ENCODE measurements around the gene CADM2. TPM values are rescaled to one million over a fixed set of nuclear protein-coding genes. Genes with fewer than 3 reads are reported as not detected.

Gene CADM2
- total RNA-seq, 1 donor from 2014 or later, result 4.4 TPM

- peaks cover 5% of the 10 kb centered on the region for H3K36me3 Mint-ChIP-seq (ENCODE audit: insufficient read depth)
- H3K9me3 Mint-ChIP-seq (ENCODE audit: low read depth), result peaks cover 14% of the 10 kb centered on the region
- TF ChIP-seq CTCF (IDR thresholded peaks at IDR 0.05; ENCODE audit: unreplicated experiment), result no peak
- DNase-seq (ENCODE audit: low spot score, unreplicated experiment), result no peak
- no peak overlapping the region for H3K4me3 Mint-ChIP-seq (ENCODE audit: low read depth)
- no peaks in the 10 kb centered on the region for H3K27me3 Mint-ChIP-seq
- peaks cover 19% of the 10 kb centered on the region for H3K4me1 Mint-ChIP-seq (ENCODE audit: low read depth)
- peak overlapping the region; percentile 68 for H3K27ac Mint-ChIP-seq
Observed at GRCh38 chr3:85796140-85796539, 837.4 kb downstream of the CADM2 start.

GRCh38 chr3:85800676-85801075, 841.9 kb downstream of the CADM2 start:
- H3K4me1 Mint-ChIP-seq (ENCODE audit: low read depth), result peaks cover 16% of the 10 kb centered on the region
- no peak overlapping the region for H3K4me3 Mint-ChIP-seq (ENCODE audit: low read depth)
- peaks cover 14% of the 10 kb centered on the region for H3K9me3 Mint-ChIP-seq (ENCODE audit: low read depth)
- TF ChIP-seq CTCF (IDR thresholded peaks at IDR 0.05; ENCODE audit: unreplicated experiment), result no peak
- H3K27me3 Mint-ChIP-seq, result no peaks in the 10 kb centered on the region
- peaks cover 5% of the 10 kb centered on the region for H3K36me3 Mint-ChIP-seq (ENCODE audit: insufficient read depth)
- no peak for DNase-seq (ENCODE audit: low spot score, unreplicated experiment)
- no peak overlapping the region for H3K27ac Mint-ChIP-seq

GRCh38 chr3:85801955-85802354, 843.2 kb downstream of the CADM2 start:
- no peak for DNase-seq (ENCODE audit: low spot score, unreplicated experiment)
- peaks cover 5% of the 10 kb centered on the region for H3K36me3 Mint-ChIP-seq (ENCODE audit: insufficient read depth)

GRCh38 chr3:85808755-85809154, 850.0 kb downstream of the CADM2 start:
- Mint-ChIP-seq H3K36me3 (ENCODE audit: insufficient read depth) (no peaks in the 10 kb centered on the region), H3K4me1 (ENCODE audit: low read depth) (peaks cover 7% of the 10 kb centered on the region), H3K27ac (no peak overlapping the region), H3K27me3 (no peaks in the 10 kb centered on the region), H3K9me3 (ENCODE audit: low read depth) (peaks cover 3% of the 10 kb centered on the region), H3K4me3 (ENCODE audit: low read depth) (no peak overlapping the region)
- no peak for TF ChIP-seq CTCF (IDR thresholded peaks at IDR 0.05; ENCODE audit: unreplicated experiment)
- no peak for DNase-seq (ENCODE audit: low spot score, unreplicated experiment)

More at GRCh38 chr3:85801955-85802354, 843.2 kb downstream of the CADM2 start:
- peaks cover 13% of the 10 kb centered on the region for H3K4me1 Mint-ChIP-seq (ENCODE audit: low read depth)
- no peaks in the 10 kb centered on the region for H3K27me3 Mint-ChIP-seq
- peaks cover 14% of the 10 kb centered on the region for H3K9me3 Mint-ChIP-seq (ENCODE audit: low read depth)
- no peak overlapping the region for H3K27ac Mint-ChIP-seq
- TF ChIP-seq CTCF (IDR thresholded peaks at IDR 0.05; ENCODE audit: unreplicated experiment), result peak; percentile 70
- H3K4me3 Mint-ChIP-seq (ENCODE audit: low read depth), result no peak overlapping the region

GRCh38 chr3:85821130-85821756, 862.5 kb downstream of the CADM2 start:
- DNase-seq (ENCODE audit: low spot score, unreplicated experiment), result no peak
- Mint-ChIP-seq H3K9me3 (ENCODE audit: low read depth) (peaks cover 3% of the 10 kb centered on the region), H3K4me1 (ENCODE audit: low read depth) (peaks cover 1% of the 10 kb centered on the region), H3K36me3 (ENCODE audit: insufficient read depth) (peaks cover 2% of the 10 kb centered on the region), H3K27ac (no peak overlapping the region), H3K4me3 (ENCODE audit: low read depth) (no peak overlapping the region), H3K27me3 (no peaks in the 10 kb centered on the region)
- TF ChIP-seq CTCF (IDR thresholded peaks at IDR 0.05; ENCODE audit: unreplicated experiment), result peak; percentile 79
